ENCODE measurements around the gene ERMN. TPM values are rescaled to one million over a fixed set of nuclear protein-coding genes. Genes with fewer than 3 reads are reported as not detected.

ERMN gene
- total and polyA plus RNA-seq, 9 donors, result 0.08 to 0.40 (median 0.25) TPM; not detected in 5

- WGBS, 3 donors, result 92 to 98% (median 94%) methylated on average over 1 of the region's 1 CpG
- no peak for DNase-seq
- H3K9me3 ChIP-seq, result no peaks in the 10 kb centered on the region
- no peaks in the 10 kb centered on the region for H3K27me3 ChIP-seq
- H3K4me3 ChIP-seq, result no peak overlapping the region
- intact Hi-C loops (cut with DNase I), result no loop called here
- no peaks in the 10 kb centered on the region for H3K36me3 ChIP-seq
- no peak overlapping the region for H3K27ac ChIP-seq
- no peaks in the 10 kb centered on the region for H3K4me1 ChIP-seq (ENCODE audit: insufficient read depth)
- TF ChIP-seq EP300 (IDR thresholded peaks at IDR 0.05), result no peak
These were observed 12.6 kb downstream of the ERMN start for GRCh38 chr2:157312866-157313486.

- Histone ChIP-seq H3K4me1 (ENCODE audit: insufficient read depth) (no peaks in the 10 kb centered on the region), H3K27ac (no peak overlapping the region), H3K4me3 (no peak overlapping the region), H3K27me3 (no peaks in the 10 kb centered on the region), H3K9me3 (no peaks in the 10 kb centered on the region), H3K36me3 (no peaks in the 10 kb centered on the region)
- no peak for DNase-seq
- intact Hi-C loops (cut with DNase I), result no loop called here
- WGBS, 3 donors, result 69 to 83% (median 70%) methylated on average over 1 of the region's 1 CpG
- TF ChIP-seq POLR2A (IDR thresholded peaks at IDR 0.05) (no peak), EP300 (IDR thresholded peaks at IDR 0.05) (no peak), CTCF (IDR thresholded peaks at IDR 0.05) (no peak)
These were observed 13.9 kb downstream of the ERMN start for GRCh38 chr2:157311706-157312105.

- H3K4me1 ChIP-seq (ENCODE audit: insufficient read depth), result no peaks in the 10 kb centered on the region
- intact Hi-C loops (cut with DNase I), result no loop called here
- TF ChIP-seq POLR2A (IDR thresholded peaks at IDR 0.05), result no peak
- 77 to 87% (median 86%) methylated on average over 2 of the region's 2 CpGs for WGBS, 3 donors
- H3K4me3 ChIP-seq, result no peak overlapping the region
- H3K9me3 ChIP-seq, result no peaks in the 10 kb centered on the region
- DNase-seq, result no peak
- no peaks in the 10 kb centered on the region for H3K36me3 ChIP-seq
- H3K27me3 ChIP-seq, result no peaks in the 10 kb centered on the region
- no peak overlapping the region for H3K27ac ChIP-seq
These were observed 15.7 kb downstream of the ERMN start for GRCh38 chr2:157309878-157310277.

- WGBS, 3 donors, result 47 to 59% (median 49%) methylated on average over 1 of the region's 1 CpG
- Histone ChIP-seq H3K27ac (no peak overlapping the region), H3K27me3 (no peaks in the 10 kb centered on the region), H3K4me1 (ENCODE audit: insufficient read depth) (no peaks in the 10 kb centered on the region), H3K36me3 (no peaks in the 10 kb centered on the region), H3K9me3 (no peaks in the 10 kb centered on the region), H3K4me3 (no peak overlapping the region)
- intact Hi-C loops (cut with DNase I), result no loop called here
- TF ChIP-seq EP300 (IDR thresholded peaks at IDR 0.05) (no peak), POLR2A (IDR thresholded peaks at IDR 0.05) (no peak), CTCF (IDR thresholded peaks at IDR 0.05) (no peak)
- no peak for DNase-seq
These were observed 18.6 kb downstream of the ERMN start for GRCh38 chr2:157307021-157307420.

- Histone ChIP-seq H3K4me3 (no peak overlapping the region), H3K27me3 (no peaks in the 10 kb centered on the region), H3K9me3 (no peaks in the 10 kb centered on the region), H3K4me1 (ENCODE audit: insufficient read depth) (no peaks in the 10 kb centered on the region), H3K36me3 (no peaks in the 10 kb centered on the region), H3K27ac (no peak overlapping the region)
- TF ChIP-seq EP300 (IDR thresholded peaks at IDR 0.05), result no peak
- no peak for TF ChIP-seq POLR2A (IDR thresholded peaks at IDR 0.05)
- TF ChIP-seq CTCF (IDR thresholded peaks at IDR 0.05), result no peak
- DNase-seq, result no peak
- WGBS, 3 donors, result 30 to 45% (median 35%) methylated on average over 4 of the region's 4 CpGs
- intact Hi-C loops (cut with DNase I), result no loop called here
These were observed 19.9 kb downstream of the ERMN start for GRCh38 chr2:157305723-157306110.
